HepG2 (cell line): Measurements from ENCODE around the gene CIART. TPM values are rescaled to one million over a fixed set of nuclear protein-coding genes. Genes with fewer than 3 reads are reported as not detected.

ENCODE experiments used
- ARNTL ChIP-seq: sonication (generic); formaldehyde crosslinking; IDR thresholded peaks from 2 replicates; pipeline ENCODE4 v1.4.0; 2020; ENCODE audit warnings: mild to moderate bottlenecking, missing genetic modification reagents
- ATF4 ChIP-seq, 2 experiments: fragments of 450-650 bp in 1 of 2; sonication (generic) in 1 of 2; formaldehyde crosslinking; IDR thresholded peaks; 2 replicates each; pipeline versions ENCODE4 v1.5.0 to v1.8.0; 2020 to 2022; ENCODE audit warnings: mild to moderate bottlenecking in 1 of 2, missing genetic modification reagents in 1 of 2
- CCAR2 ChIP-seq: fragments of 200-400 bp; formaldehyde crosslinking; optimal IDR thresholded peaks from 2 replicates; pipeline ENCODE3; 2018; ENCODE audit warnings: low read depth, mild to moderate bottlenecking, low read length, moderate library complexity
- CREB3 ChIP-seq: sonication (generic); formaldehyde crosslinking; IDR thresholded peaks from 2 replicates; pipeline ENCODE4 v1.5.0; 2020; ENCODE audit warnings: missing genetic modification reagents
- ERF ChIP-seq: IDR thresholded peaks from 2 replicates; pipeline ENCODE4 v1.6.1; 2018; ENCODE audit warnings: missing biosample characterization, missing genetic modification reagents
- JUNB ChIP-seq: sonication (generic); formaldehyde crosslinking; IDR thresholded peaks from 2 replicates; pipeline ENCODE4 v1.8.0; 2022; ENCODE audit warnings: missing genetic modification reagents, mild to moderate bottlenecking, borderline replicate concordance
- MED1 ChIP-seq: sonication (generic); formaldehyde crosslinking; IDR thresholded peaks from 2 replicates; pipeline ENCODE4 v1.4.0; 2020; ENCODE audit warnings: missing genetic modification reagents
- MLX ChIP-seq: IDR thresholded peaks from 2 replicates; pipeline ENCODE4 v1.6.1; 2016
- NFE2 ChIP-seq: sonication (generic); formaldehyde crosslinking; IDR thresholded peaks from 2 replicates; pipeline ENCODE4 v1.4.0; 2020; ENCODE audit warnings: missing genetic modification reagents
- SUZ12 ChIP-seq: fragments of 150-350 bp; IDR thresholded peaks from 2 replicates; pipeline ENCODE4 v1.6.1; 2014; ENCODE audit warnings: low read depth, low read length
- TCF7 ChIP-seq: sonication (generic); IDR thresholded peaks from 2 replicates; pipeline ENCODE4 v1.6.1; 2016; ENCODE audit warnings: antibody characterized with exemption, low read depth
- TFE3 ChIP-seq: IDR thresholded peaks from 2 replicates; pipeline ENCODE4 v1.6.1; 2016
- ZNF12 ChIP-seq: sonication (generic); formaldehyde crosslinking; IDR thresholded peaks from 2 replicates; pipeline ENCODE4 v1.5.0; 2020; ENCODE audit warnings: missing genetic modification reagents
- ZNF142 ChIP-seq: sonication (generic); formaldehyde crosslinking; IDR thresholded peaks from 2 replicates; pipeline ENCODE4 v1.4.0; 2020; ENCODE audit warnings: missing genetic modification reagents
- ZNF337 ChIP-seq: sonication (generic); formaldehyde crosslinking; IDR thresholded peaks from 2 replicates; pipeline ENCODE4 v1.5.1; 2020; ENCODE audit warnings: missing genetic modification reagents, low read depth, mild to moderate bottlenecking, borderline replicate concordance
- polyA plus RNA-seq, 8 experiments: library from polyadenylated mRNA; depleted of rRNA in 3 of 8; stranded (reverse) in 7 of 8; unstranded in 1 of 8; fragments of >200 nt; fragmentation: Illumina TruSeq in 4 of 8; extraction: Trizol in 4 of 8; gene quantifications; 2 replicates each; pipeline versions ENCODE4 v1.2.1 to v1.2.3, GENCODE V29; 2011 to 2016; ENCODE audit warnings: low read depth in 4 of 8, missing spikeins in 1 of 8, mixed read lengths in 1 of 8; ENCODE audit not compliant: insufficient read depth in 1 of 8
- total RNA-seq, 5 experiments: library from RNA; depleted of rRNA; stranded (reverse); fragments of >200 nt; fragmentation: Illumina TruSeq; extraction: Trizol; gene quantifications; 2 replicates each; pipeline ENCODE4 v1.2.3, GENCODE V29; 2016; ENCODE audit warnings: low read depth in 1 of 5

CIART gene
- total and polyA plus RNA-seq, 2 of the 13 experiments (the other 11 are each of a cell fraction or from before 2014, with no cell fraction given), result 0.58 TPM; not detected in 1

GRCh38 chr1:150234566-150235293, 47.6 kb upstream of the CIART start (continued):
- TF ChIP-seq ZNF142 (CRISPR knock-in tag), result 0 out of 2 replicates have a peak, but pooled peaks have one; percentile 20
- no peak for TF ChIP-seq ZNF12
- no peak for TF ChIP-seq ARNTL (CRISPR knock-in tag)
- no peak for TF ChIP-seq CREB3
- TF ChIP-seq ERF, result peak; percentile 59; the same call in 1 of the 2 replicates
- peak; percentile 47; the same call in 1 of the 2 replicates for TF ChIP-seq TFE3 (CRISPR knock-in tag)
- TF ChIP-seq CCAR2, result no peak
- peak; percentile 51 for TF ChIP-seq MED1 (CRISPR knock-in tag)
- TF ChIP-seq SUZ12, result no peak
- no peak for TF ChIP-seq MLX (CRISPR knock-in tag)
- TF ChIP-seq NFE2 (CRISPR knock-in tag), result no peak
- no peak for TF ChIP-seq JUNB (CRISPR knock-in tag)
- no peak for TF ChIP-seq ATF4 (CRISPR knock-in tag; IDR thresholded peaks at IDR 0.05)
- TF ChIP-seq TCF7, result no peak
- TF ChIP-seq ZNF337 (CRISPR knock-in tag), result no peak
